BE2C (cell line): ENCODE measurements around the gene POLR3E. TPM values are rescaled to one million over a fixed set of nuclear protein-coding genes. Genes with fewer than 3 reads are reported as not detected.
A peak's percentile ranks its signal among the peaks of the same experiment; 100 is the strongest.

Experiments
- DNase-seq: peaks from one replicate; pipeline ENCODE4 v3.0.0-alpha.2; 2020
- H3K27me3 ChIP-seq: fragments of 250-450 bp; sonication (Bioruptor Pico); 2 replicates; pipeline ENCODE4 v1.5.1; 2020; ENCODE audit warnings: mild to moderate bottlenecking
- H3K36me3 ChIP-seq: fragments of 250-450 bp; sonication (Bioruptor Pico); 2 replicates; pipeline ENCODE4 v1.5.1; 2020; ENCODE audit warnings: mild to moderate bottlenecking
- H3K4me1 ChIP-seq: fragments of 250-450 bp; sonication (Bioruptor Pico); 2 replicates; pipeline ENCODE4 v1.5.1; 2020
- H3K4me3 ChIP-seq: 2 replicates; pipeline ENCODE4 v1.5.1; 2011; ENCODE audit warnings: low read depth, low read length
- H3K9me3 ChIP-seq: fragments of 250-450 bp; sonication (Bioruptor Pico); 2 replicates; pipeline ENCODE4 v1.5.1; 2020
- polyA plus RNA-seq: library from polyadenylated mRNA; unstranded; fragments of >200 nt; gene quantifications from one replicate; pipeline ENCODE4 v1.2.1, GENCODE V29; 2012; ENCODE audit warnings: low read depth, missing spikeins; ENCODE audit not compliant: insufficient read length, insufficient read depth
- TF ChIP-seq, protein P1 (sequence below): IDR thresholded peaks from 2 replicates; pipeline ENCODE4 v1.5.1; 2012; ENCODE audit warnings: mild to moderate bottlenecking, low read depth, low read length

POLR3E gene, protein sequence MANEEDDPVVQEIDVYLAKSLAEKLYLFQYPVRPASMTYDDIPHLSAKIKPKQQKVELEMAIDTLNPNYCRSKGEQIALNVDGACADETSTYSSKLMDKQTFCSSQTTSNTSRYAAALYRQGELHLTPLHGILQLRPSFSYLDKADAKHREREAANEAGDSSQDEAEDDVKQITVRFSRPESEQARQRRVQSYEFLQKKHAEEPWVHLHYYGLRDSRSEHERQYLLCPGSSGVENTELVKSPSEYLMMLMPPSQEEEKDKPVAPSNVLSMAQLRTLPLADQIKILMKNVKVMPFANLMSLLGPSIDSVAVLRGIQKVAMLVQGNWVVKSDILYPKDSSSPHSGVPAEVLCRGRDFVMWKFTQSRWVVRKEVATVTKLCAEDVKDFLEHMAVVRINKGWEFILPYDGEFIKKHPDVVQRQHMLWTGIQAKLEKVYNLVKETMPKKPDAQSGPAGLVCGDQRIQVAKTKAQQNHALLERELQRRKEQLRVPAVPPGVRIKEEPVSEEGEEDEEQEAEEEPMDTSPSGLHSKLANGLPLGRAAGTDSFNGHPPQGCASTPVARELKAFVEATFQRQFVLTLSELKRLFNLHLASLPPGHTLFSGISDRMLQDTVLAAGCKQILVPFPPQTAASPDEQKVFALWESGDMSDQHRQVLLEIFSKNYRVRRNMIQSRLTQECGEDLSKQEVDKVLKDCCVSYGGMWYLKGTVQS
- 73.0 TPM for polyA plus RNA-seq

DNA sequence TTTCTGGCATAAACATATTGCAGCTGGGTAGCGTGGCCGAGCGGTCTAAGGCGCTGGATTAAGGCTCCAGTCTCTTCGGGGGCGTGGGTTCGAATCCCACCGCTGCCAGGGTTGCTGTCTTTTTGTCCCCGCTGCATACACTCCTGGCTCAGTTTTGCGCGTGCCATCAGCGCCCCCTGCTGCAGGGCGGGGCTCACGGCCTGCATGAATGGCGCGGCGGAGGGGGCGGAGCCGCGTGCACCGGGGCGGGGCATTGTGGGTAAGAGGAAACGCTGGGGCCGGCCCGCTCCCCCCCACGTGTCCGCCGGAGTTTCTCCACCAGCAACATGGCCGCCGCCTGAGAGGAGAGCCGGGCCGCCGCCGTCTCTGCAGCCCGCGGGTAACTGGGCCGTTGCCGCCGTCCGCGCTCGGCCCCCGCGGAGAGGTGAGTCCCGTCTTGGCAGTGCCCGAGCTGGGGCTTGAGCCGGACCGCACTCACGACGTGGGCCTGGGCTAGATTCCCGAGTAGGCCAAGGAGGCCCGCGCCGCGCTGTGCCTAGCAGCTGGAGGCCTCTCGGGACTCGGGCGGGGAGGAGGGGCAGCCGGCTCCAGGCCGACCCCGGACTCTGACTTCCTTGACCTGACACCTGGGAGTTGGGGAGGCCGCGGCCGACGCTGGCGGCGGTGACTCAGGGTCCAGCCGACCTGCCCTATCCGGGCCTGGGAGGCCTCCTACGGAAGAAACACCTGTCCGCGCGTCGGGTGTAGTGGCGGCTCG lies at the start of gene POLR3E:
Gene POLR3E (plus strand): TSS at position 296 of the 757 bp plus-strand sequence. CDS start 5,560 bp downstream, outside the sequence.
- DNase-seq, result peak; percentile 99
- TF ChIP-seq, protein P1, sequence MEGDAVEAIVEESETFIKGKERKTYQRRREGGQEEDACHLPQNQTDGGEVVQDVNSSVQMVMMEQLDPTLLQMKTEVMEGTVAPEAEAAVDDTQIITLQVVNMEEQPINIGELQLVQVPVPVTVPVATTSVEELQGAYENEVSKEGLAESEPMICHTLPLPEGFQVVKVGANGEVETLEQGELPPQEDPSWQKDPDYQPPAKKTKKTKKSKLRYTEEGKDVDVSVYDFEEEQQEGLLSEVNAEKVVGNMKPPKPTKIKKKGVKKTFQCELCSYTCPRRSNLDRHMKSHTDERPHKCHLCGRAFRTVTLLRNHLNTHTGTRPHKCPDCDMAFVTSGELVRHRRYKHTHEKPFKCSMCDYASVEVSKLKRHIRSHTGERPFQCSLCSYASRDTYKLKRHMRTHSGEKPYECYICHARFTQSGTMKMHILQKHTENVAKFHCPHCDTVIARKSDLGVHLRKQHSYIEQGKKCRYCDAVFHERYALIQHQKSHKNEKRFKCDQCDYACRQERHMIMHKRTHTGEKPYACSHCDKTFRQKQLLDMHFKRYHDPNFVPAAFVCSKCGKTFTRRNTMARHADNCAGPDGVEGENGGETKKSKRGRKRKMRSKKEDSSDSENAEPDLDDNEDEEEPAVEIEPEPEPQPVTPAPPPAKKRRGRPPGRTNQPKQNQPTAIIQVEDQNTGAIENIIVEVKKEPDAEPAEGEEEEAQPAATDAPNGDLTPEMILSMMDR, result peak; percentile 80
- peak within 1 kb of the TSS; percentile 99 for H3K4me3 ChIP-seq
- H3K27me3 ChIP-seq, result no peaks in the 10 kb centered on the region
- 0 out of 2 replicates have a peak, but pooled peaks cover 2% of the 10 kb centered on the region for H3K4me1 ChIP-seq
- H3K36me3 ChIP-seq, result peaks cover 4% of the 10 kb centered on the region
- H3K9me3 ChIP-seq, result no peaks in the 10 kb centered on the region

DNA sequence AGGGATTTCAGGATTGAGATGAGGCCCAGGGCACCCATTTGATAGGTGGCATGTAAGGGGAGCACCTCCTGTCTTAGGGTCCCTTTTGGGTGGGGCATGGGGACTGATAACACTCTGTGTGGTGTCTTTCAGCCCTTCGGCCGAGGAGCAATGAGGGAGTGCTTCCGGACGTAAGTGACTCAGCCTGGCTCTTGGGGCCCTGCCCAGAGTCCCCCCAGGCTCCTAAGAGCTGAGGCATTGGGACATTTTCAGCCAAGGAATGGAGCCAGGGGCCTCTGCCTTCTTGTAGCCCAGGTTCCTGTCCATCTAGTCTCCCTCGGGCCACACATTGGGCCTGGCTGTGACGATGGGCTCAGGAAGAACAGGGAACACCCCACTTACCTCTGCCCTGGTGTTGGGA lies 46.7 kb upstream of the POLR3E start:
- H3K4me3 ChIP-seq, result no peak overlapping the region
- H3K4me1 ChIP-seq, result no peaks in the 10 kb centered on the region
- TF ChIP-seq, protein P1, result no peak
- no peak for DNase-seq
- no peaks in the 10 kb centered on the region for H3K27me3 ChIP-seq
- H3K36me3 ChIP-seq, result peaks cover 60% of the 10 kb centered on the region
- no peaks in the 10 kb centered on the region for H3K9me3 ChIP-seq

DNA sequence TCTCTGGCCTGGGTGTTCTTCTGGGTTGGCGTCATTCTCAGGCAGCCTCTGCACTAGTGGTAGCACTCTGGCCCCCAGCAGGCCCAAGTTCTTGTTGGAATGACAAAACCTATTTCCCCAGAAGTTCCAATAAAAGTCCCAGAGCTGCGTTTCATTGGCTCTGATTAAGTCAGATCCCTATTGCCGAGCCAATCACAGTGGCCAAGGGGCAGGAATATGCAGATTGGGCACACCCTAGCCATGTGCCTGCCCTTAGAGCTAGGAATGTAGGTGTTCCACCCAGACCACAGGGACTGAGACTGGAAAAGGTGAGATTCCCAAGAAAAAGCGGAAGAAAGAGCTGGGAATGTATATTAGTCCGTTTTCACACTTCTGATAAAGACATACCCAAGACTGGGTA lies 44.9 kb upstream of the POLR3E start:
- Histone ChIP-seq H3K9me3 (no peaks in the 10 kb centered on the region), H3K36me3 (peaks cover 72% of the 10 kb centered on the region), H3K27me3 (no peaks in the 10 kb centered on the region), H3K4me1 (no peaks in the 10 kb centered on the region), H3K4me3 (no peak overlapping the region)
- TF ChIP-seq, protein P1, result no peak
- peak; percentile 43 for DNase-seq

DNA sequence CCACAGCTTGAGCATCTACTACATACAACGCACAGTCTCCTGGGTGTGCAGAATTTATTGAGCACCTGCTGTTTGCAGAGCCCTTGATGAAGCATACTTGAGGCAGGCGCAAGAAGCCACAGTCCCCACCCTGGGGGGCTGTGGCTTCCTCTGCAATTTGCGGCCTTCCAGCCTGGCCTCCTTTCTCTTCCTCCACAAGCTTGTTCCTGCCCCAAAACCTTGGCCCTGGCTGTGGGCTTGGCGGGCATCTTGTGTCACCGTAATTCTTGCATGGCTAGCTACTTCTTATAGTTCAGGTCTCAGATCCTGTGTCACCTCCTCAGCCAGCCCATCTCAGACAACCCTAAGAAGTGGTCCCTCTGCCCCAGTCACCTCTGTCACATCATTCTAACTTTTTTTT lies 43.9 kb upstream of the POLR3E start:
- Histone ChIP-seq H3K4me3 (no peak overlapping the region), H3K9me3 (no peaks in the 10 kb centered on the region), H3K27me3 (no peaks in the 10 kb centered on the region), H3K36me3 (peaks cover 78% of the 10 kb centered on the region), H3K4me1 (no peaks in the 10 kb centered on the region)
- TF ChIP-seq, protein P1, result no peak
- DNase-seq, result no peak

DNA sequence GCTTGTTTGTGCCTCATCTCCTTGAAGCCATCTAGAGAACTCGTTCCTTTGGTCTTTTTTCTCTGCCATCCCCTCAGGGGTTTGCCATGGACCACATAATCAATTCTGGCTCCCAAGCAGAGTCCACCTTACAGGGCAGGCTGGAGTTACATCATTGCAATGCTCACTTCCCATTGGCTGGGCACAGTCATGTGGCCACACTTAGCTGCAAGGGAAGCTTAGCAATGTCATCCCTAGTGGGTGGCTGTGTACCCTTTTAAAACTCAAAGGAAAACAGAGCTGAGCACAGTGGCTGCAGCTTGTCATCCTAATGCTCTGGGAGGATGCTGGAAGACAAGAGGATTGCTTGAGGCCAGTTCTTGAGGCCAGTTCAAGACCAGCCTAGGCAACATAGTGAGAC lies 41.9 kb upstream of the POLR3E start:
- TF ChIP-seq, protein P1, result no peak
- no peak overlapping the region for H3K4me3 ChIP-seq
- H3K36me3 ChIP-seq, result peaks cover 90% of the 10 kb centered on the region
- no peaks in the 10 kb centered on the region for H3K4me1 ChIP-seq
- no peaks in the 10 kb centered on the region for H3K9me3 ChIP-seq
- DNase-seq, result no peak
- H3K27me3 ChIP-seq, result no peaks in the 10 kb centered on the region
